GM12865 (cell line): Measurements from ENCODE around the gene KIAA0319L.

Experiments used
- DNase-seq: peaks from one replicate; pipeline ENCODE4 v3.0.0; 2010; ENCODE audit warnings: low read depth
- H3K4me3 ChIP-seq: 2 replicates; pipeline ENCODE4 v1.5.1; 2011; ENCODE audit warnings: mild to moderate bottlenecking, low read depth, low read length, control low read depth
- TF ChIP-seq, protein P1 (sequence below): IDR thresholded peaks from 2 replicates; pipeline ENCODE4 v1.5.1; 2011; ENCODE audit warnings: low read length, control low read depth, low read depth, inconsistent platforms; ENCODE audit not compliant: insufficient read depth; ENCODE audit errors: missing control alignments

KIAA0319L gene

DNA sequence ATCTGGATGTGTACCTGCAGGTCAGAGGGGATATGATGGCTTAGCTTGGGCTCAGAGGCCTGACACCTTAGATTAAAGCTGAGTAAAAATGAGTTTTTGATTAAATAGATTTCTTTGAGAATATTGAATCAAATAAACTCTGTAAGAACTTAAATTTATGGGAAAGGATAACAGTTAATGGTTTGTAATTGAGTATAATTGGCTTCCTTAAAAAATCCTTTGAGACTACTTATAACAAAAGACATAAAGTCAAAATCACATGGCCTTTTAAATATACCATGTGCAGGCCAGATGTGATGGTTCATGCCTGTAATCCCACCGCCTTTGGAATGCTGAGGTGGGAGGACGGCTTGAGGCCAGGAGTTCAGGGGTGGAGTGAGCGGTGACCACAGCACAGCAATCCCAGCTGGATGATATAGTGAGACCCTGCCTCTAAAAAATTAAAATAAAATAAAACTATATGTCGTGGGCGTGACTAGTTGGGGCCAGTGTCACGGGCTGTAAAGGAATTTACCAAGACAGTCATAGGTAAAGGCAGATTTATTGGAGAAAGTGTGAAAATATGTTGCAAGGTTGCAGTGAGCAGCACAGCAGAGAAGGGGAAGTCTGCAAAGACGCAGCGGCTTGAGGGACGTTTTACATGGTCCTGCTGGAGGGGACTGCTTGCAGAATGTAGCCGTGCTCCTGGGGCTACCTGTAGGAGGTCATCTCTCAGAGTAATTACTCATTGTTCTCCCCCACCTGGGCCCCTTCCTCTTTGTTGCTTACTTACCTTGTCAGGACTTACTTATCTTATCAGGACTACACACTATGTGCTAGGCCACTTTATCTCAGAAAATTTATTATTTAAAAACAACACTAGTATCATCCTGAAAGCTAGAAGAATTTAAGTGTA is 166.4 kb downstream of the KIAA0319L start:
- TF ChIP-seq, protein P1, sequence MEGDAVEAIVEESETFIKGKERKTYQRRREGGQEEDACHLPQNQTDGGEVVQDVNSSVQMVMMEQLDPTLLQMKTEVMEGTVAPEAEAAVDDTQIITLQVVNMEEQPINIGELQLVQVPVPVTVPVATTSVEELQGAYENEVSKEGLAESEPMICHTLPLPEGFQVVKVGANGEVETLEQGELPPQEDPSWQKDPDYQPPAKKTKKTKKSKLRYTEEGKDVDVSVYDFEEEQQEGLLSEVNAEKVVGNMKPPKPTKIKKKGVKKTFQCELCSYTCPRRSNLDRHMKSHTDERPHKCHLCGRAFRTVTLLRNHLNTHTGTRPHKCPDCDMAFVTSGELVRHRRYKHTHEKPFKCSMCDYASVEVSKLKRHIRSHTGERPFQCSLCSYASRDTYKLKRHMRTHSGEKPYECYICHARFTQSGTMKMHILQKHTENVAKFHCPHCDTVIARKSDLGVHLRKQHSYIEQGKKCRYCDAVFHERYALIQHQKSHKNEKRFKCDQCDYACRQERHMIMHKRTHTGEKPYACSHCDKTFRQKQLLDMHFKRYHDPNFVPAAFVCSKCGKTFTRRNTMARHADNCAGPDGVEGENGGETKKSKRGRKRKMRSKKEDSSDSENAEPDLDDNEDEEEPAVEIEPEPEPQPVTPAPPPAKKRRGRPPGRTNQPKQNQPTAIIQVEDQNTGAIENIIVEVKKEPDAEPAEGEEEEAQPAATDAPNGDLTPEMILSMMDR: no peak
- H3K4me3 ChIP-seq: no peak overlapping the region
- DNase-seq: no peak

DNA sequence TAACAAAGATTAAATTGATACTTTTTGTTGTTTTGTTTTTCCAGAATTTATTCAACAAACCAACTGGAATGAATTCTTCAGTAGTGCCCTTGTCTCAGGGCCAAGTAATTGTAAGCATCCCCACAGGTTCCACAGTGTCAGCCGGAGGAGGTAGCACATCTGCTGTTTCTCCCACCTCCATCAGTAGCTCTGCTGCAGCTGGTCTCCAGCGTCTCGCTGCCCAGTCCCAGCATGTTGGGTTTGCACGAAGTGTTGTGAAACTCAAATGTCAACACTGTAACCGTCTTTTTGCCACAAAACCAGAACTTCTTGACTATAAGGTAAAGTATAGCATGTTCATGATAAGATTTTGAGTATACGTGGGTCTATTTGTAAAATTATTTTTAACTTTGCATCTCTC is 170.2 kb downstream of the KIAA0319L start:
- no peak overlapping the region for H3K4me3 ChIP-seq
- TF ChIP-seq, protein P1: no peak
- no peak for DNase-seq

DNA sequence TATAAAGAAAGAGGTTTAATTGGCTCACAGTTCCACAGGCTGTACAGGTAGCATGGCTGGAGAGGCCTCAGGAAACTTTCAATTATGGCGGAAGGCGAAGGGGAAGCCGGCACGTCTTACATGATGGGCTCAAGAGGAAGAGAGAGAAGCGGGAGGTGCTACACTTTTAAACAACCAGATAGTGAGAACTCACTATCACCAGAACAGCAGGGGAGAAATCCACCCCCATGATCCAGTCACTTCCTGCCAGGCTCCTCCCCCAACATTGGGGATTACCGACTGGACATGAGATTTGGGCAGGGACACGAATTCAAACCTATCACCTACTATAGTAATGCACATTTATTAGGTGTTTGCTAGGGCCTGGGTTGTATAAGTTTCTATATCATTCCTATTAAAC is 170.9 kb downstream of the KIAA0319L start:
- TF ChIP-seq, protein P1: no peak
- no peak overlapping the region for H3K4me3 ChIP-seq
- no peak for DNase-seq
